AML-193 (cell line): ENCODE results near the gene MGP.

Source experiments
- DNase-seq, 2 experiments: peaks; one replicate each; lab custom pipeline; 2025; lab: John Stamatoyannopoulos, UW

MGP gene

GRCh38 chr12:14902465-14902864 is 16.8 kb upstream of the MGP start:
- no peak for DNase-seq

- no peak for DNase-seq
Observed at GRCh38 chr12:14901228-14901562, 15.5 kb upstream of the MGP start.

- no peak for DNase-seq
Observed at GRCh38 chr12:14900521-14901227, 15.0 kb upstream of the MGP start.

- DNase-seq, result no peak
Observed at GRCh38 chr12:14896521-14897169, 11.0 kb upstream of the MGP start.

GRCh38 chr12:14893506-14894250 is 8.0 kb upstream of the MGP start:
- DNase-seq, result no peak

- no peak for DNase-seq
Observed at GRCh38 chr12:14892726-14893505, 7.3 kb upstream of the MGP start.

GRCh38 chr12:14890701-14891100 is 5.0 kb upstream of the MGP start:
- no peak for DNase-seq

GRCh38 chr12:14886271-14886670 is 617 bp upstream of the MGP start:
- no peak for DNase-seq

- DNase-seq, result peak; percentile 36 to 62
Observed at GRCh38 chr12:14884458-14884878, 1.2 kb downstream of the MGP start.

- no peak for DNase-seq
Observed at GRCh38 chr12:14883686-14884085, 2.0 kb downstream of the MGP start.

- no peak for DNase-seq
Observed at GRCh38 chr12:14880890-14881453, 4.7 kb downstream of the MGP start.

- DNase-seq, result no peak
Observed at GRCh38 chr12:14879222-14879933, 6.3 kb downstream of the MGP start.

- no peak for DNase-seq
Observed at GRCh38 chr12:14878488-14878887, 7.2 kb downstream of the MGP start.

GRCh38 chr12:14876833-14877232 is 8.8 kb downstream of the MGP start:
- DNase-seq, result no peak

- DNase-seq, result no peak
Observed at GRCh38 chr12:14874882-14875281, 10.8 kb downstream of the MGP start.

GRCh38 chr12:14873440-14874185 is 12.0 kb downstream of the MGP start:
- DNase-seq, result peak; percentile 8 to 20

GRCh38 chr12:14871886-14872285 is 13.8 kb downstream of the MGP start:
- no peak for DNase-seq

GRCh38 chr12:14871247-14871646 is 14.4 kb downstream of the MGP start:
- no peak for DNase-seq

GRCh38 chr12:14868916-14869506 is 16.6 kb downstream of the MGP start:
- DNase-seq, result no peak

- no peak for DNase-seq
Observed at GRCh38 chr12:14860490-14860889, 25.2 kb downstream of the MGP start.
